HG02678 (cell line): ENCODE measurements around the gene PSG1.
"Not testable (repeated sequence)": the region's sequence is repeated elsewhere in the genome, so short reads cannot be mapped to it uniquely, and the experiment has no call there.

Experiments
- ATAC-seq: cut with Tn5 transposase; IDR thresholded peaks from one replicate; pipeline ENCODE4 v1.9.1; 2021; ENCODE audit warnings: mild to moderate bottlenecking, moderate library complexity; ENCODE audit not compliant: unreplicated experiment

PSG1 gene

DNA sequence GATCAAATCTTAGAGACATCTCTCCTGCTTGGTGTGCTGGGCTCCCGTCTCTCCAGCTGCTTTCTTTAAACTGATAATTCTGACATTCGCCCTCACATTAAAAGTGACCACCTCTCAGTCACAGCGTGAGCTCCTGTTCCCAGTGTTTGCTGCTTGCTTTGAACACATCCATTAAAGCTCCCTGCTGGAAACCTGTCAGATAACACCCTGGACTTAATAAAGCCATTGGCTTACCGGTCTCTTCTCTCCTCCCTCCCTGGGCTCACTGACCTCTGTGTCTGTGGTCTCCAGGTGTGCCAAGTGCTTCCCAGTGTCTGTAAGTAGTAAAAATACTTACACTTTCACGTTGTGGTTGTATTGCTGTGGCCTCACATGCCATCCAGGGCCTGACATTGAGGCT is 2.5 kb upstream of the PSG1 start:
- ATAC-seq, result not testable (repeated sequence)

- not testable (repeated sequence) for ATAC-seq
Observed at GRCh38 chr19:42881279-42881678, 1.8 kb upstream of the PSG1 start.

DNA sequence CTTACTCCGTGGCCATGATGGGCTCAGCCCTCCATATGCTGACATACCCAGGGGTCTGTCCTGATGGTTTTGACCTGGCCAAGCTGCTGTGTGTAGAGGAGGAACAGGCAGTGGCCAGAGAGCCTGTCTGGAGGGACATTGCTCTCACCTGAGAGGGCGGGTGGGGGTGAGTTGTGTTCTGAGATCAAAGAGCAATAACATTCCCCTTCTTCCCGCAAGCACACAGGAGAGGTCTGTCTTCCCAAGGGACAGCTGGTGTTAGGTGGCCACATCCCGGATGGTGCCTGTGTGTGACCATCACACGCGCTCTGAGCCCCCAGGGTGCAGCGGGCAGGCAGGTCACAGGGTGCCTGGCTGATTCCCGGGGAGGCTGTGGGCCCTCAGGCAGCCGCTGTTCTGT is 1.1 kb upstream of the PSG1 start:
- ATAC-seq, result not testable (repeated sequence)

DNA sequence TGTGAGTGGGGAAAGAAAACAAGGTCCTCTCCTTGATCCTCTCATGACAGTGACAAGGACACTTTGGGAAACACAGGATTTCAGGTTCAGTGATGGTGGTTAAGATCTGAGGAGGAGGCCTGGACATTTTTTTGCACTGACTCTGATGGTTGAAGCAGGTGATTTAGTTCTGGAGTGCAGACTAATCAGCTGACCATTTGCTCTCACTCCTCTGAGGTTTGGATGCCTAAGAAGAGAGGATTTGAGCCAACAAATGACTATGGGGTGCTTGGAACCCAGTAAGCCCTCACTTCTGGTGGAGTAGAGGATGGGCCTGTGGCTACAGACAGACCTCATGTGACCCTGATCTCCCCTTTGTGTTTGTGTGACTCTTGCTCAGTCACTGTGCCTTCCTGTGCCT is 2.9 kb downstream of the PSG1 start:
- ATAC-seq, result not testable (repeated sequence)

- ATAC-seq, result not testable (repeated sequence)
Observed at GRCh38 chr19:42875881-42876280, 3.6 kb downstream of the PSG1 start.

DNA sequence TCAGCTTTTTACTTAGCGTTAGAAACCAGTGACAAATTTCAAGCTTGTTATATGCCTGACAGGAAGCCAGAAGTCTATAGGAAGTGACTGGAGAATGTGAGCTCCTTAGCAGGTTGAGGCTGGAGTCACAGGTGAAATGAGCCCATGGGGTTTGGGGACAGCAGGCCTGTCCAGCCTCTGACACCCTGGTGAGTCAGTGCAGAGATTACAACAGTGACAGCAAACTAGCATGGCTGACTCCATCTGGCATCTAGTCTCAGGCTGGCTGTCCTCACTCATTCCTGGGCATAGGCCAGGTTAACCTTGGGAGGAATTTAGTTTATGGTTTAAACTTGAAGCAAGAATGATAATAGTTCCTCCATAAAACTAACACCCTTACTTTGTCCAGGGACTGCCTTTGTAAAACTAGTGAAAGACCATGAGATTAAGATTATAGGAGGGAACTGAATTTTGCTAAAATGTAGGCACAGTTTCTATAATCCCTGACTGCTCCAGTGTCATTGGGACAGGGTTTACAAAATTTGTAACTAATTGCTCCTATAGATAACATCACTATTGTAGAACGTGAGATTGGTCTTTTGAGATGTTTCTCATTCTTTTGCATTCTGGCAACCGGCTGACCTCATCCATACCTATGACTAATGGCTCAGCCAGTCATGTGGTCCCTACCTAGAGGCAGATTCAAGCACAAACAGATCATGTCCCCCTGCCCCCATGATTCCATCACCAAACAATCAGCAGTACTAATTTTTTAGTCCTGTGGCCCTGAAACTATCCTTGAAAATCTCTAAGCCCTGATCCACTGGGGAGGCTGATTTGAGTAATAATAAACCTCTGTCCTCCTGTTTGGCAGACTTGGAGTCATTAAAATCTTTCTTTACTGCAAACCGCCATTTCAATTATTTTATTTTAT is 4.4 kb downstream of the PSG1 start:
- not testable (repeated sequence) for ATAC-seq

GRCh38 chr19:42874136-42874535 is 5.4 kb downstream of the PSG1 start:
- not testable (repeated sequence) for ATAC-seq

GRCh38 chr19:42872608-42873007 is 6.9 kb downstream of the PSG1 start:
- ATAC-seq, result no peak

GRCh38 chr19:42857544-42857867 is 22.0 kb downstream of the PSG1 start:
- ATAC-seq, result no peak

GRCh38 chr19:42856866-42857543 is 22.5 kb downstream of the PSG1 start:
- not testable (repeated sequence) for ATAC-seq

GRCh38 chr19:42854745-42855144 is 24.8 kb downstream of the PSG1 start:
- not testable (repeated sequence) for ATAC-seq

DNA sequence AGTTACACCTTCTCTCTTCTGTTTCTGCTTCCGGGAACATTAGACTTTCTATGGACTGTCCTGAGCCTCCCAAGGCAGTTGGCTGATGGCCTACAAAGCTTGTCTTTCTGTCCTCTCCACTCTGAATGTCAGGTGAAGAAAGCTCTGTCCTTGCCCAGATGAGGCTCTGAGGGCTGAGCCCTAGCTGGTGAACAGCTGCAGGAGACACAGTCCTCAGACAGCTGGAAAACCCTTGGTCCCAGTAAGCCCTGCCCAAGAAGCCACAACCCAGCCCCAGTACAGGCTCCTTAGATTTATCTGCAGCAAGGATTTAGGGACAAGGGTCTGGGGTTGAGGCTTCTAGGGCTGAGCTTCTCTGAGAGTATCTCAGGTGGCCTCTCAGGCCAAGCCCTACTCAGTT is 26.3 kb downstream of the PSG1 start:
- not testable (repeated sequence) for ATAC-seq

GRCh38 chr19:42852821-42853220 is 26.7 kb downstream of the PSG1 start:
- ATAC-seq, result not testable (repeated sequence)

DNA sequence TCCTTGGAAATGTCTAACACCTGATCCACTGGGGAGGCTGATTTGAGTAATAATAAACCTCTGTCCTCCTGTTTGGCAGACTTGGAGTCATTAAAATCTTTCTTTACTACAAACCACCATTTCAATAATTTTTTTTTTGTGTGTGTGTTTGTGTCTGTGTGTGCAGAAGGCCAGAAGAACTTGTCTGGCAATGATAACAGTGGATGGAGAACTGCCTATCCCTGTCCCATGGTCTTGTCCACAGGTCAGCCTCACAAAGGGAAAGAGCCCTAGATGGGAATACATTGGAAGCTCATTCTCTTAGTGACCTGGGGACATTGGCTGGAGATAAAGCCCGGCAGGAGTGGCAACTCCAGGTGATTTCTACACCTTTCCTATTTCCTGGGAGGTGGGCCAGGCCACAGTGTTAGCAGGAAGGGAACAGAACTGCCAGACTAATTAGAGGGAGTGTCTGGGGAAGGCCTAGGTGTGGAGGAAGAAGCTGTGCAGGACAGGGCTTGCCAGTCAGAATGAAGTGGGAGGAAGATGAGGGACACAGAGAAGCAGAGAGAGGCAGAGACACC is 27.7 kb downstream of the PSG1 start:
- ATAC-seq, result not testable (repeated sequence)

GRCh38 chr19:42850981-42851717 is 28.4 kb downstream of the PSG1 start:
- no peak for ATAC-seq

DNA sequence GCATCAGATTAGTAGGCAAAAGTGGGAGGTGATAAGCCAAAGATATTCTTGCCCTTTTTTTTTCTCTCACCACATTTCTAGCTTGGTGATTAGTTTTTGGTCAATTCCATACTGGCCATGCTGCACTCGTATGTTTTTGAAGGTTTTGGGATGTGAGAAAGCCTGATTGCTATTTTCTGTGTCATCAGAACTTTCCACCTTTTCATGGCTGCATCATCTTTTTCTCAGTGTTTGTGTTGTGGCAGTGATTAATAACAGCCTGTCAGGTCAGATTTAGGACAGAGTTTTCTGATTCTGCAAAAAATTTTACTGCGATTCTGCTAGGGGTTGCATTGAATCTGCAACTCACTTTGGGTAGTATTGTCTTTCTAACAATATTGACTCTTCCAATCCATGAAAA is 32.9 kb downstream of the PSG1 start:
- ATAC-seq, result no peak

DNA sequence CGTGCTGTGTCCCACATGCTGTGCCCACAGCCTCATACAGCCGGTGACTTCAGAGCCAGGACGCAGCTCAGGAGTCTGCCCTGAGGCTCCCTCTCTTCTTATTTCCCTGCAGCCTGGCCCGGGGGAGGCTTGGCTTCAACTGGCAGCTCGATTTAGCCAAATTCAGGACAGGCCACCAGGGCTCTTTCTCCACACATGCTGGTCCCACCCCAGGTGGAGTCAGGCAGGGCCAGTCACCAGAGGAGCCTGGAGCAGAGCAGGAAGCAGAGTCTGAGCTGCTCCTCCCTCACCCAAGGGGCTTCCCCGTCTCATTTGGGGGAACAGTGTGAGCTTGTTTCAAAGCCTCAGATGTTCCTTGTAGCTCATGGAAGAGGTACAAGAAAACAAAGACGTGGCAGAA is 35.9 kb downstream of the PSG1 start:
- not testable (repeated sequence) for ATAC-seq

- ATAC-seq, result not testable (repeated sequence)
Observed at GRCh38 chr19:42832746-42833442, 46.6 kb downstream of the PSG1 start.

DNA sequence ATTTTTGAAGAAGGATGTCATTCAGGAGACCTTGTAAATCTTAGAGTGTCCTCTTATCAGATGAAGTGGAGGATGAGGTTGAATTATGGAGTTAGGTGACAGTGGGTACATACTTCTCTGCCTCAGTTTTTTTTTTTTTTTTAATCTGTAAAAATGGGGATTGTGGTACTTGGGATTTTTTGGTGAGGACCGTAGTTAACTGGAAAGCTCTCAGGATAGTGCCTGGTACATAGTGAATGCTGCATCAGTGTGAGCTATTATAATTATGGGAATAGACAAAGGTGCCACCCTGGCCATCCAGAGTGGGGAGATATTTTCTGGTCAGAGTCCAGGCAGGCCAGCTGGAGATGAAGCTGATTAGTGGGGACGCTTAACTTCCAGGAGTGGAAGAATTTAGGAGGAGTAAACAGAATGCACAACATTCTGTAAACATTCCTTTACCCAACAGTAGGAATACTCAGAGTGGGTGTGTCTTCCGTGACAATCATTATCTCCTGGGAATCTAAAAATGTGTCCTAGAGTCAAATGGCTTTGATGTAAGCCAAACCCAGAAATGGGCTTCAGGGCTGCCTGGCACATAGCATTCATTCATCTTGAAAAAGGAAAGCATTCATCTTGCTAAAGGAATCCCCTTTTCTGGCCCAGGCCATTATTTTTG is 47.4 kb downstream of the PSG1 start:
- not testable (repeated sequence) for ATAC-seq
